KMS-11 (cell line): ENCODE results near the gene ONECUT3.

Experiments
- H2AFZ ChIP-seq: fragments of 200-600 bp; sonication (generic); 2 replicates; pipeline ENCODE4 v1.6.1; 2016; ENCODE audit warnings: antibody characterized with exemption, mixed run types, low read depth
- H3K27ac ChIP-seq: fragments of 200-600 bp; sonication (generic); 2 replicates; pipeline ENCODE4 v1.6.1; 2016; ENCODE audit warnings: mild to moderate bottlenecking, mixed run types
- H3K27me3 ChIP-seq: fragments of 200-600 bp; sonication (generic); 2 replicates; pipeline ENCODE4 v1.6.1; 2017; ENCODE audit warnings: mild to moderate bottlenecking, low read depth, mixed run types, moderate library complexity; ENCODE audit not compliant: insufficient read depth
- H3K36me3 ChIP-seq: fragments of 200-600 bp; sonication (generic); 2 replicates; pipeline ENCODE4 v1.6.1; 2017; ENCODE audit warnings: mild to moderate bottlenecking, mixed run types; ENCODE audit not compliant: insufficient read depth
- H3K4me1 ChIP-seq: fragments of 200-600 bp; sonication (generic); 2 replicates; pipeline ENCODE4 v1.6.1; 2016; ENCODE audit warnings: mild to moderate bottlenecking, low read depth, mixed run types; ENCODE audit not compliant: poor library complexity, severe bottlenecking
- H3K4me2 ChIP-seq: fragments of 200-600 bp; sonication (generic); 2 replicates; pipeline ENCODE4 v1.7.0; 2016; ENCODE audit warnings: mild to moderate bottlenecking, mixed run types
- H3K4me3 ChIP-seq: fragments of 200-600 bp; sonication (generic); IDR thresholded peaks from 2 replicates; pipeline ENCODE4 v1.6.1; 2017; ENCODE audit warnings: low read depth, low read length, mixed read lengths; ENCODE audit not compliant: insufficient read depth
- H3K79me2 ChIP-seq: fragments of 200-600 bp; sonication (generic); 2 replicates; pipeline ENCODE4 v1.6.1; 2016; ENCODE audit warnings: low read depth, mixed run types; ENCODE audit not compliant: insufficient read depth
- H3K9ac ChIP-seq: fragments of 200-600 bp; sonication (generic); 2 replicates; pipeline ENCODE4 v1.6.1; 2016; ENCODE audit warnings: mild to moderate bottlenecking, mixed run types
- H4K20me1 ChIP-seq: fragments of 200-600 bp; sonication (generic); 2 replicates; pipeline ENCODE4 v1.6.1; 2016; ENCODE audit warnings: mild to moderate bottlenecking, mixed run types; ENCODE audit not compliant: insufficient read depth
- TF ChIP-seq, protein P1 (sequence below): fragments of 200-600 bp; sonication (generic); conservative IDR thresholded peaks from 2 replicates; pipeline ENCODE4 v1.6.1; 2017; ENCODE audit warnings: low read depth, mild to moderate bottlenecking, antibody characterized with exemption, low read length, moderate library complexity, mixed read lengths

The ONECUT3 gene

GRCh38 chr19:1728816-1729567 is 24.3 kb upstream of the ONECUT3 start:
- H3K4me3 ChIP-seq, result no peak overlapping the region
- H2AFZ ChIP-seq, result no peak overlapping the region
- H3K4me2 ChIP-seq, result no peak overlapping the region
- no peaks in the 10 kb centered on the region for H4K20me1 ChIP-seq
- H3K27ac ChIP-seq, result no peak overlapping the region
- no peak overlapping the region for H3K9ac ChIP-seq
- H3K79me2 ChIP-seq, result no peaks in the 10 kb centered on the region
- H3K4me1 ChIP-seq, result no peaks in the 10 kb centered on the region
- H3K27me3 ChIP-seq, result peaks cover 91% of the 10 kb centered on the region
- TF ChIP-seq, protein P1, sequence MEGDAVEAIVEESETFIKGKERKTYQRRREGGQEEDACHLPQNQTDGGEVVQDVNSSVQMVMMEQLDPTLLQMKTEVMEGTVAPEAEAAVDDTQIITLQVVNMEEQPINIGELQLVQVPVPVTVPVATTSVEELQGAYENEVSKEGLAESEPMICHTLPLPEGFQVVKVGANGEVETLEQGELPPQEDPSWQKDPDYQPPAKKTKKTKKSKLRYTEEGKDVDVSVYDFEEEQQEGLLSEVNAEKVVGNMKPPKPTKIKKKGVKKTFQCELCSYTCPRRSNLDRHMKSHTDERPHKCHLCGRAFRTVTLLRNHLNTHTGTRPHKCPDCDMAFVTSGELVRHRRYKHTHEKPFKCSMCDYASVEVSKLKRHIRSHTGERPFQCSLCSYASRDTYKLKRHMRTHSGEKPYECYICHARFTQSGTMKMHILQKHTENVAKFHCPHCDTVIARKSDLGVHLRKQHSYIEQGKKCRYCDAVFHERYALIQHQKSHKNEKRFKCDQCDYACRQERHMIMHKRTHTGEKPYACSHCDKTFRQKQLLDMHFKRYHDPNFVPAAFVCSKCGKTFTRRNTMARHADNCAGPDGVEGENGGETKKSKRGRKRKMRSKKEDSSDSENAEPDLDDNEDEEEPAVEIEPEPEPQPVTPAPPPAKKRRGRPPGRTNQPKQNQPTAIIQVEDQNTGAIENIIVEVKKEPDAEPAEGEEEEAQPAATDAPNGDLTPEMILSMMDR, result no peak
- no peaks in the 10 kb centered on the region for H3K36me3 ChIP-seq

GRCh38 chr19:1729568-1729925 is 23.8 kb upstream of the ONECUT3 start:
- no peaks in the 10 kb centered on the region for H3K36me3 ChIP-seq
- H3K79me2 ChIP-seq, result no peaks in the 10 kb centered on the region
- H3K4me1 ChIP-seq, result no peaks in the 10 kb centered on the region
- H3K4me2 ChIP-seq, result no peak overlapping the region
- H2AFZ ChIP-seq, result no peak overlapping the region
- TF ChIP-seq, protein P1, result no peak
- H3K4me3 ChIP-seq, result no peak overlapping the region
- no peaks in the 10 kb centered on the region for H4K20me1 ChIP-seq
- peaks cover 92% of the 10 kb centered on the region for H3K27me3 ChIP-seq
- no peak overlapping the region for H3K9ac ChIP-seq
- no peak overlapping the region for H3K27ac ChIP-seq

DNA sequence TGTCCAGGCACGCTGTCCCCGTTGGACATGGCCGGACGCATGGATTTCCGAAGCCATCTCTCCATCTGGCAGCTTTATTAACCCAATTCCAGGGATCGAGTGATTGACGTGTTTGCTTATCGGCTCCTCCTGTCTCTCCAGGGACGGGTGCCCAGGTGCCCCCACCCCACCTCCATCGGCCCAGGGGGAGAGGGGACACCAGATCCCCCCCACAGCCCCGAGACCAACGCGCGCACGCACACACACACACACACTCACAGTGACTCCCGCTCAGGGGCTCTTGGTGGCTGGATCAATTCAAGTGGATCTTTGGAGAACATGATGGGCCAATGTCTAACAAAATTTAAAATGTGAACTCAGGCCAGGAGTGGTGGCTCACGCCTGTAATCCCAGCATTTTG is 23.1 kb upstream of the ONECUT3 start:
- Histone ChIP-seq H4K20me1 (no peaks in the 10 kb centered on the region), H3K79me2 (no peaks in the 10 kb centered on the region), H2AFZ (no peak overlapping the region), H3K4me1 (no peaks in the 10 kb centered on the region), H3K36me3 (no peaks in the 10 kb centered on the region), H3K27ac (no peak overlapping the region), H3K4me2 (no peak overlapping the region), H3K4me3 (no peak overlapping the region), H3K27me3 (peaks cover 90% of the 10 kb centered on the region), H3K9ac (no peak overlapping the region)
- TF ChIP-seq, protein P1, result no peak

DNA sequence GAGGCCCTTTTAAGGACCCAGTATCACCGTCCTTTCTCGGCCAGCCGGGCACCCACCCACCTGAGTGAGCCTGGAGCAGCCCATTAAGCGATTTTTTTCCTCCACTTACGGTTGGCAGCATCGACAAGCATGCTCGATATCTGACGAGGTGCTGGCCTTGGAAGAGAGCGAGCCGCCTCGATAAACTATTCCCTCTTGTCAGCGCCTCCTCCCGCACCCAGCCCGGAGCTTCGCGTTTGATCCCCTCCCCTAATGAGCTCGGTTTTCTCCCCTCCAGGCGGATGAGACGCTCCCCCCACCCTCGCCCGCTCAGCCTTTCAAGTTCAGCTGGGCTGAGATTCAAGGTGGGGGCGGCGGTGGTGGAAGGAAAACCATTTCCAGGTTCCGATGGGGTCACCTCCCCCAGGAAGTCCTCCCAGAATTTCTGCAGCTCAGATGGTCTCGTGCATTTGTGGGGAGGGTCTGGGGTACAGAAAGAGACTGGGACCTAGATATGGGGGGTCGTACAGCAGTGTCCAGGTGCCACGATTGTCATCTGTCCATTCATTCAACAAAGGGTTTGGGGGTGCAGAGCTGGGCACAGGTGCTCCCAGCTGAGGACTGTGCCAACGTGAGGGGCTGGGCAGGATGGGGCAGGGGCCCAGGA is 18.9 kb upstream of the ONECUT3 start:
- TF ChIP-seq, protein P1, result no peak
- Histone ChIP-seq H3K4me1 (no peaks in the 10 kb centered on the region), H4K20me1 (no peaks in the 10 kb centered on the region), H3K4me3 (no peak overlapping the region), H3K27me3 (peaks cover 96% of the 10 kb centered on the region), H2AFZ (no peak overlapping the region), H3K36me3 (no peaks in the 10 kb centered on the region), H3K9ac (no peak overlapping the region), H3K79me2 (no peaks in the 10 kb centered on the region), H3K27ac (no peak overlapping the region), H3K4me2 (no peak overlapping the region)
